ENCODE results near the gene TMED4. TPM values are rescaled to one million over a fixed set of nuclear protein-coding genes. Genes with fewer than 3 reads are reported as not detected.

Gene TMED4
- total and polyA plus RNA-seq, 2 donors (not counting 3 experiments of a cell fraction or from before 2014, with no cell fraction given), result 63.4 to 89.7 TPM

DNA sequence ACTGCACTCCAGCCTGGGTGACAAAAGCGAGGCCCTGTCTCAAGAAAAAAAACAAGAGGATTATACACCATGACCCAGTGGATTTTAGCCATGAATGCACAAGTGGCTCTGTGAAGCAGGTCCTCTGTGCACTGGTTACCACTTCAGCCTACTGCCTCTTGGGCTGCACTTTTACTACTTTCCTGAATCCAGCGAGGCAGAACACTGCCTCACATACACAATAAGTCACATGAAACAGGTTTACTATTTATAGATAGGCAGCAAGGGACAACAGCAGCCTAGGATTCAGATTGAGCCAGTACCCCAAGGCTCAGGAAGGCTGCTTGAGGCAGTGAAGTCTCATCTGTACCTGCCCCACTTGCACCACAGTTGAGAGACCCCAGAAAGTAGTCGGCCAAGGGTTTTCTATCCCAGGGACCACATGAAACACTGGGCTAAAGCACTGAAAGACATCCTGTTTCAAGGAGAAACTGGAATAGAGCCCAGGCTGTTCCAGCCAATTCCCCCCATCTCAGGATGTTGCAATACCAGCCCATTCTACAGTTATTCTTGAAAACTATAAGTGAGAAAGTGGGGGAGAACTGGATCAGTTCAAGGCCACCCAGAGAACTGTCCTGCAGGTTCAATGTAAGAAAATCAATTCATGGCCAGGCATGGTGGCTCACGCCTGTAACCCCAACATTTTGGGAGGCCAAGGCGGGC lies 14.1 kb upstream of the TMED4 start:
- Histone ChIP-seq H3K4me3 (replicated peaks in 1 of 3; ENCODE audit: insufficient read depth in 1 of 3, low read depth in 1 of 3, low read length in 3 of 3) (no peak overlapping the region), H3K9ac (replicated peaks; ENCODE audit: extremely low read depth, insufficient read depth, low read length) (no peak overlapping the region), H3K9me1 (replicated peaks; ENCODE audit: control insufficient read depth, extremely low read depth, insufficient read depth, low read length) (no peaks in the 10 kb centered on the region), H3K9me3 (replicated peaks; ENCODE audit: control insufficient read depth, insufficient read depth, low read length) (no peaks in the 10 kb centered on the region), H2AFZ (ENCODE audit: low read depth, low read length) (no peak overlapping the region), H3K4me1 (ENCODE audit: control insufficient read depth, extremely low read depth, insufficient read depth, low read length) (no peaks in the 10 kb centered on the region), H3K79me2 (ENCODE audit: control insufficient read depth, insufficient read depth, low read length) (no peaks in the 10 kb centered on the region), H3K27ac (ENCODE audit: insufficient read depth, low read depth, low read length) (no peak overlapping the region), H3K36me3 (ENCODE audit: control insufficient read depth in 2 of 2, extremely low read depth in 1 of 2, insufficient read depth in 2 of 2, low read length in 2 of 2) (no peaks in the 10 kb centered on the region), H4K20me1 (replicated peaks; ENCODE audit: control insufficient read depth, extremely low read depth, insufficient read depth, low read length) (no peaks in the 10 kb centered on the region), H3K4me2 (ENCODE audit: insufficient read depth, low read length) (no peak overlapping the region), H3K27me3 (ENCODE audit: control insufficient read depth in 2 of 2, insufficient read depth in 2 of 2, low read length in 2 of 2) (peaks cover 2 to 4% of the 10 kb centered on the region in 2 experiments)
- ChIA-PET POLR2A (no interaction called here), CTCF (no interaction called here)
- no peak for TF ChIP-seq POLR2A (IDR thresholded peaks at IDR 0.05; ENCODE audit: low read depth, low read length)
- TF ChIP-seq GATA2 (IDR thresholded peaks at IDR 0.05; ENCODE audit: insufficient read depth, insufficient read length, low read depth, low read length), result no peak
- BruUV-seq (replicated peaks), result no TSS peak
- DNase-seq (ENCODE audit: low read depth, low spot score), result peak; percentile 14
- dilution Hi-C loops (cut with MboI; ENCODE audit: extremely low pct_ligation_motif_present, low sequenced_read_pairs), result no loop called here
- intact Hi-C loops (cut with micrococcal nuclease), result no loop called here
- FAIRE-seq, result no peak

GRCh38 chr7:44590910-44591309 lies 8.9 kb upstream of the TMED4 start:
- Histone ChIP-seq H2AFZ (ENCODE audit: low read depth, low read length) (no peak overlapping the region), H4K20me1 (replicated peaks; ENCODE audit: control insufficient read depth, extremely low read depth, insufficient read depth, low read length) (no peaks in the 10 kb centered on the region), H3K9me3 (replicated peaks; ENCODE audit: control insufficient read depth, insufficient read depth, low read length) (no peaks in the 10 kb centered on the region), H3K4me1 (ENCODE audit: control insufficient read depth, extremely low read depth, insufficient read depth, low read length) (no peaks in the 10 kb centered on the region), H3K9me1 (replicated peaks; ENCODE audit: control insufficient read depth, extremely low read depth, insufficient read depth, low read length) (no peaks in the 10 kb centered on the region), H3K27ac (ENCODE audit: insufficient read depth, low read depth, low read length) (no peak overlapping the region), H3K4me3 (replicated peaks in 1 of 3; ENCODE audit: insufficient read depth in 1 of 3, low read depth in 1 of 3, low read length in 3 of 3) (no peak overlapping the region), H3K27me3 (ENCODE audit: control insufficient read depth in 2 of 2, insufficient read depth in 2 of 2, low read length in 2 of 2) (no peaks in the 10 kb centered on the region), H3K9ac (replicated peaks; ENCODE audit: extremely low read depth, insufficient read depth, low read length) (no peak overlapping the region), H3K36me3 (ENCODE audit: control insufficient read depth in 2 of 2, extremely low read depth in 1 of 2, insufficient read depth in 2 of 2, low read length in 2 of 2) (no peaks in the 10 kb centered on the region), H3K4me2 (ENCODE audit: insufficient read depth, low read length) (no peak overlapping the region), H3K79me2 (ENCODE audit: control insufficient read depth, insufficient read depth, low read length) (no peaks in the 10 kb centered on the region)
- no peak for DNase-seq (ENCODE audit: low read depth, low spot score)
- BruUV-seq (replicated peaks), result no TSS peak
- dilution Hi-C loops (cut with MboI; ENCODE audit: extremely low pct_ligation_motif_present, low sequenced_read_pairs), result no loop called here
- FAIRE-seq, result no peak
- intact Hi-C loops (cut with micrococcal nuclease), result no loop called here
- TF ChIP-seq FOS (IDR thresholded peaks at IDR 0.05; ENCODE audit: borderline replicate concordance, insufficient read depth, low read length) (no peak), CTCF (IDR thresholded peaks at IDR 0.05; ENCODE audit: extremely low read depth in 1 of 2, insufficient read depth in 1 of 2, low read depth in 1 of 2, low read length in 2 of 2) (no peak), POLR2AphosphoS5 (IDR thresholded peaks at IDR 0.05; ENCODE audit: insufficient read depth, low read depth, low read length) (no peak), POLR2A (IDR thresholded peaks at IDR 0.05; ENCODE audit: low read depth, low read length) (no peak), MYC (IDR thresholded peaks at IDR 0.05; ENCODE audit: low read depth, low read length) (no peak), JUN (IDR thresholded peaks at IDR 0.05; ENCODE audit: borderline replicate concordance, insufficient read depth, insufficient read length, low read depth) (no peak), MAX (IDR thresholded peaks at IDR 0.05; ENCODE audit: insufficient read depth, insufficient read length) (no peak)
- CTCF ChIA-PET, result interaction anchor here (0.6 to 1.4 kb wide), 4 partner anchors 13 to 266 kb away, joined by 3 to 9 read pairs (median 4); partner anchors contain the start of gene H2AZ2
- POLR2A ChIA-PET, result interaction anchor here (0.6 to 0.8 kb wide), 2 partner anchors 9 to 206 kb away, joined by 3 to 6 read pairs; partner anchors contain the start of gene TMED4
